SHP77 (cell line): ENCODE results near the gene DHX34.
"Not testable (repeated sequence)": the region's sequence is repeated elsewhere in the genome, so short reads cannot be mapped to it uniquely, and the experiment has no call there.

Experiments
- DNase-seq, 2 experiments: peaks; one replicate each; lab custom pipeline; 2025; lab: John Stamatoyannopoulos, UW

The DHX34 gene

GRCh38 chr19:47348819-47349795 is at the start of gene DHX34:
DHX34 (plus strand) TSS chr19:47349315; CDS start chr19:47353031, 3,716 bp downstream.
- peak; percentile 97 to 98 for DNase-seq

GRCh38 chr19:47300867-47301266 is 48.2 kb upstream of the DHX34 start:
- DNase-seq, result not testable (repeated sequence)

- no peak for DNase-seq
Measured at GRCh38 chr19:47302249-47302648, 46.9 kb upstream of the DHX34 start.

GRCh38 chr19:47303966-47304365 is 45.1 kb upstream of the DHX34 start:
- DNase-seq, result no peak

GRCh38 chr19:47305309-47305751 is 43.8 kb upstream of the DHX34 start:
- DNase-seq, result peak; percentile 27 to 28

GRCh38 chr19:47306303-47306702 is 42.8 kb upstream of the DHX34 start:
- no peak for DNase-seq

GRCh38 chr19:47309038-47309437 is 40.1 kb upstream of the DHX34 start:
- DNase-seq, result no peak

- DNase-seq, result no peak
Measured at GRCh38 chr19:47309608-47310007, 39.5 kb upstream of the DHX34 start, which contains the start of gene C5AR1. C5AR1 (plus strand) TSS chr19:47309861; CDS start chr19:47309896, 35 bp downstream.

- no peak for DNase-seq
Measured at GRCh38 chr19:47310323-47310722, 38.8 kb upstream of the DHX34 start.

GRCh38 chr19:47310819-47311218 is 38.3 kb upstream of the DHX34 start:
- peak; percentile 58 to 70 for DNase-seq

- no peak for DNase-seq
Measured at GRCh38 chr19:47312366-47313006, 36.6 kb upstream of the DHX34 start.

- no peak for DNase-seq
Measured at GRCh38 chr19:47313754-47314295, 35.3 kb upstream of the DHX34 start.

GRCh38 chr19:47315125-47315821 is 33.8 kb upstream of the DHX34 start:
- DNase-seq, result peak in 1 of 2 experiments; percentile 54

GRCh38 chr19:47316513-47316912 is 32.6 kb upstream of the DHX34 start:
- no peak for DNase-seq

- DNase-seq, result no peak
Measured at GRCh38 chr19:47319923-47320871, 28.9 kb upstream of the DHX34 start.

- no peak for DNase-seq
Measured at GRCh38 chr19:47321630-47322029, 27.5 kb upstream of the DHX34 start.

GRCh38 chr19:47322058-47322457 is 27.1 kb upstream of the DHX34 start:
- no peak for DNase-seq

GRCh38 chr19:47323409-47323808 is 25.7 kb upstream of the DHX34 start:
- no peak for DNase-seq

GRCh38 chr19:47323872-47324271 is 25.2 kb upstream of the DHX34 start:
- DNase-seq, result no peak

- no peak for DNase-seq
Measured at GRCh38 chr19:47324502-47324901, 24.6 kb upstream of the DHX34 start.

GRCh38 chr19:47330466-47330869 is 18.6 kb upstream of the DHX34 start:
- DNase-seq, result no peak
